ENCODE data around the gene VAMP8. TPM values are rescaled to one million over a fixed set of nuclear protein-coding genes. Genes with fewer than 3 reads are reported as not detected.

Gene VAMP8
- total and polyA plus RNA-seq, 2 of the 8 experiments (the other 6 are each of a cell fraction or from before 2014, with no cell fraction given), result 34.4 to 69.7 TPM

DNA sequence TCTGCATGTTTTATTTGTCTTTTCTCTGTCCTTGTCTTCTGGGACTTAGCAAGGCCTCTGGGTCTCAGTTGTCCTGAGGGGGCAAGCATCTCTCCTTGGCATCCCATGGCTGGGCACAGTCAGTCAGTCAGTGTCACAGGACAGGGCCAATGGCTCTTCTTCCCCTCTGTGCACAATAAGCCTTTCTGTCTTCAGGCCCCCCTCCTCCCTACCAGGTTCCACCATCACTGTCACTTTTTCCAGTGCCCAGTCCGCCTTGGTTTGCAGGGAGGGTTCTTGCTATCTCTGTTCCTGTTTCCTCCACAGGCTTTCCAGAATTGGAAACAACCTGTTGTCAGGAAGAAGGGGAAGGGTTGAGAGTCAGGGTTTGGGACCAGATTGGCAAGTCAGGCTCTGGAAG is 5.1 kb downstream of the VAMP8 start:
- Histone ChIP-seq H3K4me1 (replicated peaks in 1 of 4; ENCODE audit: control insufficient read depth in 3 of 4, insufficient read depth in 4 of 4, low read length in 3 of 4) (peaks cover 2 to 19% (median 11%) of the 10 kb centered on the region in 4 experiments), H3K79me1 (ENCODE audit: low read depth, low read length) (no peaks in the 10 kb centered on the region; the same call in 1 of the 2 replicates), H3K23ac (ENCODE audit: insufficient read length) (no peak overlapping the region), H2BK12ac (ENCODE audit: low read depth, low read length) (no peak overlapping the region), H3K27me3 (replicated peaks in 1 of 4; ENCODE audit: control insufficient read depth in 3 of 4, extremely low read depth in 1 of 4, insufficient read depth in 3 of 4, low read length in 3 of 4) (peaks cover 8 to 34% (median 21%) of the 10 kb centered on the region in 4 experiments; a peak in 6 of 7 replicates), H4K5ac (ENCODE audit: insufficient read length, low read depth, low read length) (no peak overlapping the region), H3K18ac (ENCODE audit: extremely low read depth, low read length) (no peak overlapping the region), H4K8ac (ENCODE audit: extremely low read depth, insufficient read depth, low read length) (no peak overlapping the region), H3K9me3 (ENCODE audit: insufficient read depth in 2 of 2, low read depth in 1 of 2, low read length in 1 of 2) (no peaks in the 10 kb centered on the region), H3K4me2 (ENCODE audit: insufficient read depth in 1 of 2, low read depth in 2 of 2, low read length in 2 of 2) (no peak overlapping the region), H3K4ac (replicated peaks; ENCODE audit: insufficient read length, low read depth, low read length) (no peak overlapping the region), H2BK120ac (replicated peaks; ENCODE audit: low read depth, low read length) (no peak overlapping the region), H3K23me2 (ENCODE audit: low read depth, low read length) (peaks cover 7% of the 10 kb centered on the region; the same call in 1 of the 2 replicates), H2BK15ac (ENCODE audit: low read length) (no peak overlapping the region), H3K14ac (ENCODE audit: insufficient read length) (no peak overlapping the region), H3K79me2 (ENCODE audit: control insufficient read depth in 1 of 2, insufficient read depth in 2 of 2, low read length in 2 of 2) (no peaks in the 10 kb centered on the region), H2AK5ac (ENCODE audit: low read depth, low read length) (no peak overlapping the region), H3K9ac (replicated peaks in 1 of 4; ENCODE audit: extremely low read depth in 1 of 4, low read depth in 3 of 4, low read length in 3 of 4) (no peak overlapping the region), H2AFZ (ENCODE audit: low read length) (no peak overlapping the region), H4K20me1 (replicated peaks in 1 of 2; ENCODE audit: control insufficient read depth in 1 of 2, insufficient read depth in 2 of 2, low read length in 2 of 2) (no peaks in the 10 kb centered on the region), H3K56ac (replicated peaks; ENCODE audit: insufficient read length, low read depth, low read length) (no peak overlapping the region), H3K4me3 (ENCODE audit: extremely low read depth in 1 of 4, insufficient read depth in 2 of 4, low read depth in 3 of 4, low read length in 4 of 4) (no peak overlapping the region), H3K27ac (ENCODE audit: low read depth, low read length) (no peak overlapping the region), H4K91ac (replicated peaks; ENCODE audit: insufficient read length, low read length) (no peak overlapping the region), H2BK5ac (ENCODE audit: low read depth, low read length) (no peak overlapping the region), H3K36me3 (ENCODE audit: control insufficient read depth in 2 of 4, insufficient read depth in 4 of 4, low read length in 3 of 4) (no peaks in the 10 kb centered on the region), H2BK20ac (ENCODE audit: low read length) (no peak overlapping the region)
- WGBS, 2 experiments (ENCODE audit: extremely low coverage in 1 of 2, insufficient coverage in 1 of 2, insufficient read length in 1 of 2, insufficient replicate concordance in 2 of 2, low coverage in 1 of 2, low lambda C conversion rate in 2 of 2, missing lambda C conversion rate in 1 of 2), result 92% methylated on average over 1 of the region's 1 CpG; no CpG with 5 or more reads in 1 of the 2 experiments
- ChIA-PET CTCF (ENCODE audit: partially characterized antibody) (interaction anchor here (1.5 kb wide), 1 partner anchor 32 kb away, joined by 3 read pairs; no protein-coding TSS in a partner anchor), POLR2A (ENCODE audit: partially characterized antibody) (no interaction called here)
- no peak for FAIRE-seq
- no peak for DNase-seq (ENCODE audit: low read depth in 1 of 2, low spot score in 2 of 2)
- TF ChIP-seq HDAC2 (IDR thresholded peaks at IDR 0.05; ENCODE audit: borderline replicate concordance in 1 of 2, low read depth in 2 of 2, low read length in 2 of 2) (no peak), BRCA1 (IDR thresholded peaks at IDR 0.05; ENCODE audit: low read depth, low read length) (no peak), TCF12 (IDR thresholded peaks at IDR 0.05; ENCODE audit: low read depth, low read length) (no peak), SP2 (IDR thresholded peaks at IDR 0.05; ENCODE audit: low read length) (no peak), TAF7 (optimal IDR thresholded peaks at IDR 0.05; ENCODE audit: borderline replicate concordance, low read depth, low read length) (no peak), BACH1 (IDR thresholded peaks at IDR 0.05; ENCODE audit: low read length) (no peak), CHD1 (IDR thresholded peaks at IDR 0.05; ENCODE audit: low read depth, low read length) (no peak), GABPA (IDR thresholded peaks at IDR 0.05; ENCODE audit: borderline replicate concordance, insufficient read depth, low read length) (no peak)

All from H1 (cell line).